ENCODE data around the gene GTF2H4. TPM values are rescaled to one million over a fixed set of nuclear protein-coding genes. Genes with fewer than 3 reads are reported as not detected.

The GTF2H4 gene
- total RNA-seq, 2 donors from 2014 or later: 14.9 to 42.2 TPM

- H3K9me3 ChIP-seq: no peaks in the 10 kb centered on the region
- peaks cover 0 to 4% of the 10 kb centered on the region in 2 donors for H3K4me1 ChIP-seq (ENCODE audit: control insufficient read depth in 1 of 2, low read depth in 2 of 2)
- no peaks in the 10 kb centered on the region for H3K36me3 ChIP-seq
- TF ChIP-seq CTCF (IDR thresholded peaks at IDR 0.05): no peak
- ATAC-seq (ENCODE audit: insufficient number of reproducible peaks, low FRiP score, low read depth) (no peak), DNase-seq (ENCODE audit: low spot score) (no peak)
- no peak overlapping the region for H3K27ac ChIP-seq
- H3K4me3 ChIP-seq: no peak overlapping the region
- H3K27me3 ChIP-seq (replicated peaks; ENCODE audit: insufficient read depth): no peaks in the 10 kb centered on the region
Measured at GRCh38 chr6:30938730-30939129, 30.7 kb downstream of the GTF2H4 start.

GRCh38 chr6:30939473-30939872 is 31.5 kb downstream of the GTF2H4 start:
- H3K36me3 ChIP-seq: no peaks in the 10 kb centered on the region
- peaks cover 0 to 4% of the 10 kb centered on the region in 2 donors for H3K4me1 ChIP-seq (ENCODE audit: control insufficient read depth in 1 of 2, low read depth in 2 of 2)
- no peaks in the 10 kb centered on the region for H3K9me3 ChIP-seq
- no peak for TF ChIP-seq CTCF (IDR thresholded peaks at IDR 0.05)
- H3K4me3 ChIP-seq: no peak overlapping the region
- H3K27ac ChIP-seq: no peak overlapping the region
- ATAC-seq (ENCODE audit: insufficient number of reproducible peaks, low FRiP score, low read depth) (no peak), DNase-seq (ENCODE audit: low spot score) (no peak)
- H3K27me3 ChIP-seq (replicated peaks; ENCODE audit: insufficient read depth): no peaks in the 10 kb centered on the region

- Histone ChIP-seq H3K36me3 (no peaks in the 10 kb centered on the region), H3K9me3 (no peaks in the 10 kb centered on the region), H3K4me3 (no peak within 1 kb of the TSS), H3K27ac (no peak within 1 kb of the TSS), H3K4me1 (ENCODE audit: control insufficient read depth in 1 of 2, low read depth in 2 of 2) (peaks cover 0 to 4% of the 10 kb centered on the region in 2 donors), H3K27me3 (replicated peaks; ENCODE audit: insufficient read depth) (no peaks in the 10 kb centered on the region)
- no peak for DNase-seq (ENCODE audit: low spot score)
- TF ChIP-seq CTCF (IDR thresholded peaks at IDR 0.05): no peak
- no peak for ATAC-seq (ENCODE audit: insufficient number of reproducible peaks, low FRiP score, low read depth)
Measured at GRCh38 chr6:30940361-30940986, 32.5 kb downstream of the GTF2H4 start, which contains the start of gene MUCL3. MUCL3 (plus strand) TSS chr6:30940973; CDS start chr6:30941000, 27 bp downstream.

- ATAC-seq (ENCODE audit: insufficient number of reproducible peaks, low FRiP score, low read depth) (peak; percentile 26), DNase-seq (ENCODE audit: low spot score) (peak; percentile 8)
- Histone ChIP-seq H3K4me1 (ENCODE audit: control insufficient read depth in 1 of 2, low read depth in 2 of 2) (peaks cover 0 to 4% of the 10 kb centered on the region in 2 donors), H3K27me3 (replicated peaks; ENCODE audit: insufficient read depth) (no peaks in the 10 kb centered on the region), H3K9me3 (no peaks in the 10 kb centered on the region), H3K4me3 (no peak overlapping the region), H3K27ac (no peak overlapping the region), H3K36me3 (no peaks in the 10 kb centered on the region)
- no peak for TF ChIP-seq CTCF (IDR thresholded peaks at IDR 0.05)
Measured at GRCh38 chr6:30942338-30943060, 34.5 kb downstream of the GTF2H4 start.

GRCh38 chr6:30944051-30944450 is 36.0 kb downstream of the GTF2H4 start:
- H3K27me3 ChIP-seq (replicated peaks; ENCODE audit: insufficient read depth): no peaks in the 10 kb centered on the region
- no peak overlapping the region for H3K27ac ChIP-seq
- H3K9me3 ChIP-seq: no peaks in the 10 kb centered on the region
- no peak for ATAC-seq (ENCODE audit: insufficient number of reproducible peaks, low FRiP score, low read depth)
- no peaks in the 10 kb centered on the region for H3K36me3 ChIP-seq
- no peak for DNase-seq (ENCODE audit: low spot score)
- no peak for TF ChIP-seq CTCF (IDR thresholded peaks at IDR 0.05)
- no peak overlapping the region for H3K4me3 ChIP-seq
- H3K4me1 ChIP-seq (ENCODE audit: control insufficient read depth in 1 of 2, low read depth in 2 of 2): peaks cover 0 to 4% of the 10 kb centered on the region in 2 donors

Data from thoracic aorta (tissue), 2 donors.